ENCODE data around the gene CTBP2.

Gene CTBP2

GRCh38 chr10:125132344-125132743, 28.0 kb downstream of the CTBP2 start:
- CTCF ChIA-PET: no interaction called here
- DNase-seq (ENCODE audit: extremely low spot score): no peak
- POLR2A ChIA-PET: no interaction called here
- no peak for TF ChIP-seq PKNOX1 (IDR thresholded peaks at IDR 0.05)
- no peak for TF ChIP-seq ELF4 (IDR thresholded peaks at IDR 0.05)
- TF ChIP-seq BHLHE40 (IDR thresholded peaks at IDR 0.05; ENCODE audit: borderline replicate concordance): no peak
- no peak for TF ChIP-seq HDGF (IDR thresholded peaks at IDR 0.05; ENCODE audit: borderline replicate concordance)
- no peak for TF ChIP-seq L3MBTL2 (conservative IDR thresholded peaks at IDR 0.05)
- no peak for TF ChIP-seq FOXA1 (IDR thresholded peaks at IDR 0.05)
- no peak for TF ChIP-seq FOXK2 (IDR thresholded peaks at IDR 0.05)
- no peak for TF ChIP-seq SUZ12 (IDR thresholded peaks at IDR 0.05)
- no peak for TF ChIP-seq LEF1 (IDR thresholded peaks at IDR 0.05; ENCODE audit: borderline replicate concordance)
- no peak for TF ChIP-seq TARDBP (IDR thresholded peaks at IDR 0.05)
- TF ChIP-seq ARNT (IDR thresholded peaks at IDR 0.05): no peak
- TF ChIP-seq SP1 (IDR thresholded peaks at IDR 0.05): no peak
- no peak for TF ChIP-seq CTBP1 (IDR thresholded peaks at IDR 0.05; ENCODE audit: borderline replicate concordance)
- no peak for TF ChIP-seq FOXM1 (IDR thresholded peaks at IDR 0.05; ENCODE audit: borderline replicate concordance)

GRCh38 chr10:125130916-125131315, 29.4 kb downstream of the CTBP2 start:
- DNase-seq (ENCODE audit: extremely low spot score): no peak
- ChIA-PET POLR2A (no interaction called here), CTCF (no interaction called here)
- TF ChIP-seq ELF4 (IDR thresholded peaks at IDR 0.05): no peak
- TF ChIP-seq SUZ12 (IDR thresholded peaks at IDR 0.05): no peak
- no peak for TF ChIP-seq BHLHE40 (IDR thresholded peaks at IDR 0.05; ENCODE audit: borderline replicate concordance)
- no peak for TF ChIP-seq FOXA1 (IDR thresholded peaks at IDR 0.05)
- no peak for TF ChIP-seq L3MBTL2 (conservative IDR thresholded peaks at IDR 0.05)
- TF ChIP-seq FOXK2 (IDR thresholded peaks at IDR 0.05): no peak
- no peak for TF ChIP-seq SP1 (IDR thresholded peaks at IDR 0.05)
- TF ChIP-seq CTBP1 (IDR thresholded peaks at IDR 0.05; ENCODE audit: borderline replicate concordance): no peak
- TF ChIP-seq LEF1 (IDR thresholded peaks at IDR 0.05; ENCODE audit: borderline replicate concordance): no peak
- no peak for TF ChIP-seq PKNOX1 (IDR thresholded peaks at IDR 0.05)
- TF ChIP-seq ZNF384 (IDR thresholded peaks at IDR 0.05): no peak
- TF ChIP-seq FOXM1 (IDR thresholded peaks at IDR 0.05; ENCODE audit: borderline replicate concordance): no peak
- TF ChIP-seq ARNT (IDR thresholded peaks at IDR 0.05): no peak
- no peak for TF ChIP-seq HDGF (IDR thresholded peaks at IDR 0.05; ENCODE audit: borderline replicate concordance)

GRCh38 chr10:125130260-125130659, 30.1 kb downstream of the CTBP2 start:
- no peak for TF ChIP-seq LEF1 (IDR thresholded peaks at IDR 0.05; ENCODE audit: borderline replicate concordance)
- TF ChIP-seq FOXM1 (IDR thresholded peaks at IDR 0.05; ENCODE audit: borderline replicate concordance): no peak
- no peak for DNase-seq (ENCODE audit: extremely low spot score)
- CTCF ChIA-PET: no interaction called here
- POLR2A ChIA-PET: no interaction called here

- ChIA-PET POLR2A (no interaction called here), CTCF (no interaction called here)
- TF ChIP-seq SP1 (IDR thresholded peaks at IDR 0.05) (no peak), FOXK2 (IDR thresholded peaks at IDR 0.05) (no peak), LEF1 (IDR thresholded peaks at IDR 0.05; ENCODE audit: borderline replicate concordance) (no peak), NFRKB (IDR thresholded peaks at IDR 0.05) (no peak), ELF4 (IDR thresholded peaks at IDR 0.05) (no peak), ZNF384 (IDR thresholded peaks at IDR 0.05) (no peak), SUZ12 (IDR thresholded peaks at IDR 0.05) (no peak), BHLHE40 (IDR thresholded peaks at IDR 0.05; ENCODE audit: borderline replicate concordance) (no peak), CTBP1 (IDR thresholded peaks at IDR 0.05; ENCODE audit: borderline replicate concordance) (no peak), ARNT (IDR thresholded peaks at IDR 0.05) (no peak), FOXM1 (IDR thresholded peaks at IDR 0.05; ENCODE audit: borderline replicate concordance) (no peak), HDGF (IDR thresholded peaks at IDR 0.05; ENCODE audit: borderline replicate concordance) (no peak), L3MBTL2 (conservative IDR thresholded peaks at IDR 0.05) (no peak), TARDBP (IDR thresholded peaks at IDR 0.05) (no peak), PKNOX1 (IDR thresholded peaks at IDR 0.05) (no peak), FOXA1 (IDR thresholded peaks at IDR 0.05) (no peak)
- DNase-seq (ENCODE audit: extremely low spot score): no peak
Measured at GRCh38 chr10:125129076-125129458, 31.3 kb downstream of the CTBP2 start.

GRCh38 chr10:125128397-125129075, 31.8 kb downstream of the CTBP2 start:
- POLR2A ChIA-PET: interaction anchor here (1.2 kb wide), 1 partner anchor 19 kb away, joined by 3 read pairs; no protein-coding TSS in a partner anchor
- no peak for TF ChIP-seq SP1 (IDR thresholded peaks at IDR 0.05)
- no peak for TF ChIP-seq PKNOX1 (IDR thresholded peaks at IDR 0.05)
- no peak for TF ChIP-seq FOXK2 (IDR thresholded peaks at IDR 0.05)
- no peak for TF ChIP-seq NFRKB (IDR thresholded peaks at IDR 0.05)
- no peak for TF ChIP-seq ARNT (IDR thresholded peaks at IDR 0.05)
- TF ChIP-seq FOXM1 (IDR thresholded peaks at IDR 0.05; ENCODE audit: borderline replicate concordance): no peak
- TF ChIP-seq LEF1 (IDR thresholded peaks at IDR 0.05; ENCODE audit: borderline replicate concordance): no peak
- no peak for TF ChIP-seq CTBP1 (IDR thresholded peaks at IDR 0.05; ENCODE audit: borderline replicate concordance)
- no peak for TF ChIP-seq HDGF (IDR thresholded peaks at IDR 0.05; ENCODE audit: borderline replicate concordance)
- no peak for TF ChIP-seq BHLHE40 (IDR thresholded peaks at IDR 0.05; ENCODE audit: borderline replicate concordance)
- no peak for TF ChIP-seq TARDBP (IDR thresholded peaks at IDR 0.05)
- no peak for TF ChIP-seq ELF4 (IDR thresholded peaks at IDR 0.05)
- TF ChIP-seq FOXA1 (IDR thresholded peaks at IDR 0.05): no peak
- no peak for TF ChIP-seq L3MBTL2 (conservative IDR thresholded peaks at IDR 0.05)
- no peak for TF ChIP-seq ZNF384 (IDR thresholded peaks at IDR 0.05)
- no peak for TF ChIP-seq SUZ12 (IDR thresholded peaks at IDR 0.05)
- CTCF ChIA-PET: no interaction called here
- DNase-seq (ENCODE audit: extremely low spot score): no peak
